ENCODE results near the gene GRIN2B. TPM values are rescaled to one million over a fixed set of nuclear protein-coding genes. Genes with fewer than 3 reads are reported as not detected.

The GRIN2B gene
- total and polyA plus RNA-seq, 9 of the 15 experiments (the other 6 are each of a cell fraction or from before 2014, with no cell fraction given), result not detected

DNA sequence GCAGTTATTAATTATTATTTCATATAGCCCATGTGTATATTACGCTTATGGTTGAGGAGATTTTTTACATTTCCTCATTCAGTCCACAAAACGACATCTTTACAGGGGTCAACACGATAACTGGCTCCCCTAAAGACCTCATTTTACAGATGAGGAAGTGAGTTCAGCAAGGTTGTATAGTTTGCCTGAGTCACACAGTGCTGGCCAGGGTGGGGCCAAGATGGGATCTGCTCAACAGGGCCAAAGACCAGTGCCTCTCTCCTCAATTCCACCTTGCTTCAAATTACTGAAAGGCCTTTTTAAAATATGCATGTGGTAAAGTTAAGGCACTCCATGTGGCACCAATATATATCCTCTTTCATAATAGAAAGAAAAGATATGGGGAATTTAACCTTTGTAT lies 13.1 kb downstream of the GRIN2B start (continued):
- no peak for TF ChIP-seq TAF7 (tag; IDR thresholded peaks at IDR 0.05)
- TF ChIP-seq GTF2A2 (tag; IDR thresholded peaks at IDR 0.05), result no peak

DNA sequence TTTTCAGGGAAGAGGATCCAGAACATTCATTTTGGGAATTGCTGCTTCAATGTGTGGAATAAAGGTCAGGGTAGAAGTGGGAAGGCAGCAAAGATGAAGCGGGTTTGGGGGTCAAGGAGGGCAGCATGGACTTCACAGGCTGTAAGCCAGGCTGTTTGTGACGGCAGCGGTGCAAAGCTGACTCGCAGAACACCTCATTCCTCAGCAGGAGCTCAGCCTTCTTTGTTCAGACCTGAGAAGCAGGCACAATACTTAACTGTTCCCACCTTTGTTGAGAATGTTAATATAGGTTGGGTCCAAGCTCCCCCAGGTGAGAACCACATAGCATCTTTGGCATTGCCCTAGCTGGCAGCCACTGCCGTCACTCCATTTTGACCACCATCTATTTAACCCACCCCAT lies 16.7 kb downstream of the GRIN2B start:
- no peak overlapping the region for H2AFZ ChIP-seq (ENCODE audit: low read depth, low read length)
- no peak overlapping the region for H3K9ac ChIP-seq (ENCODE audit: insufficient read depth in 1 of 2, low read depth in 2 of 2, low read length in 2 of 2)
- H3K36me3 ChIP-seq (ENCODE audit: control insufficient read depth, insufficient read depth, low read length), result no peaks in the 10 kb centered on the region
- no peak for ATAC-seq
- intact Hi-C loops (cut with micrococcal nuclease), result no loop called here
- no peak overlapping the region for H3K4me3 ChIP-seq
- H3K9me1 ChIP-seq (ENCODE audit: control insufficient read depth, insufficient read depth, low read length), result no peaks in the 10 kb centered on the region
- POLR2A ChIA-PET, result no interaction called here
- BruUV-seq (replicated peaks), result no TSS peak
- FAIRE-seq, result no peak
- no peak overlapping the region for H3K4me2 ChIP-seq (ENCODE audit: insufficient read depth, low read length)
- in situ Hi-C loops (cut with MboI), result no loop called here
- H3K27me3 ChIP-seq (ENCODE audit: control insufficient read depth in 2 of 2, insufficient read depth in 2 of 2, low read length in 2 of 2), result no peaks in the 10 kb centered on the region
- CTCF ChIA-PET (ENCODE audit: low intra/inter-chr PET ratio), result no interaction called here
- H4K20me1 ChIP-seq (replicated peaks; ENCODE audit: control insufficient read depth, insufficient read depth, low read length), result no peaks in the 10 kb centered on the region
- no peaks in the 10 kb centered on the region for H3K79me2 ChIP-seq (ENCODE audit: control insufficient read depth, insufficient read depth, low read length)
- no peaks in the 10 kb centered on the region for H3K4me1 ChIP-seq (replicated peaks in 1 of 2; ENCODE audit: control insufficient read depth in 2 of 2, insufficient read depth in 2 of 2, low read length in 2 of 2)
- no peak overlapping the region for H3K27ac ChIP-seq (ENCODE audit: extremely low read depth, low read depth, low read length)
- WGBS (ENCODE audit: insufficient coverage, low coverage, missing lambda C conversion rate), result 4% methylated on average over 4 of the region's 5 CpGs
- DNase-seq (ENCODE audit: extremely low read depth in 1 of 4, low spot score in 3 of 4), result no peak
- no peaks in the 10 kb centered on the region for H3K9me3 ChIP-seq (replicated peaks; ENCODE audit: control insufficient read depth, insufficient read depth, low read depth, low read length)
- TF ChIP-seq MAFF (IDR thresholded peaks at IDR 0.05; ENCODE audit: low read length) (no peak), NR2C1 (IDR thresholded peaks at IDR 0.05) (no peak), NR2C1 (tag; IDR thresholded peaks at IDR 0.05) (no peak), PCBP2 (IDR thresholded peaks at IDR 0.05; ENCODE audit: low read depth, low read length, poor library complexity, severe bottlenecking) (no peak), ZNF785 (CRISPR knock-in tag; IDR thresholded peaks at IDR 0.05) (no peak), NFIC (IDR thresholded peaks at IDR 0.05) (no peak), ZNF24 (IDR thresholded peaks at IDR 0.05) (no peak), U2AF1 (optimal IDR thresholded peaks at IDR 0.05; ENCODE audit: low read depth, low read length) (no peak)
- TF ChIP-seq, protein P1, sequence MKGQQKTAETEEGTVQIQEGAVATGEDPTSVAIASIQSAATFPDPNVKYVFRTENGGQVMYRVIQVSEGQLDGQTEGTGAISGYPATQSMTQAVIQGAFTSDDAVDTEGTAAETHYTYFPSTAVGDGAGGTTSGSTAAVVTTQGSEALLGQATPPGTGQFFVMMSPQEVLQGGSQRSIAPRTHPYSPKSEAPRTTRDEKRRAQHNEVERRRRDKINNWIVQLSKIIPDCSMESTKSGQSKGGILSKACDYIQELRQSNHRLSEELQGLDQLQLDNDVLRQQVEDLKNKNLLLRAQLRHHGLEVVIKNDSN (CRISPR knock-in tag; IDR thresholded peaks at IDR 0.05), result no peak
- TF ChIP-seq, protein P2, sequence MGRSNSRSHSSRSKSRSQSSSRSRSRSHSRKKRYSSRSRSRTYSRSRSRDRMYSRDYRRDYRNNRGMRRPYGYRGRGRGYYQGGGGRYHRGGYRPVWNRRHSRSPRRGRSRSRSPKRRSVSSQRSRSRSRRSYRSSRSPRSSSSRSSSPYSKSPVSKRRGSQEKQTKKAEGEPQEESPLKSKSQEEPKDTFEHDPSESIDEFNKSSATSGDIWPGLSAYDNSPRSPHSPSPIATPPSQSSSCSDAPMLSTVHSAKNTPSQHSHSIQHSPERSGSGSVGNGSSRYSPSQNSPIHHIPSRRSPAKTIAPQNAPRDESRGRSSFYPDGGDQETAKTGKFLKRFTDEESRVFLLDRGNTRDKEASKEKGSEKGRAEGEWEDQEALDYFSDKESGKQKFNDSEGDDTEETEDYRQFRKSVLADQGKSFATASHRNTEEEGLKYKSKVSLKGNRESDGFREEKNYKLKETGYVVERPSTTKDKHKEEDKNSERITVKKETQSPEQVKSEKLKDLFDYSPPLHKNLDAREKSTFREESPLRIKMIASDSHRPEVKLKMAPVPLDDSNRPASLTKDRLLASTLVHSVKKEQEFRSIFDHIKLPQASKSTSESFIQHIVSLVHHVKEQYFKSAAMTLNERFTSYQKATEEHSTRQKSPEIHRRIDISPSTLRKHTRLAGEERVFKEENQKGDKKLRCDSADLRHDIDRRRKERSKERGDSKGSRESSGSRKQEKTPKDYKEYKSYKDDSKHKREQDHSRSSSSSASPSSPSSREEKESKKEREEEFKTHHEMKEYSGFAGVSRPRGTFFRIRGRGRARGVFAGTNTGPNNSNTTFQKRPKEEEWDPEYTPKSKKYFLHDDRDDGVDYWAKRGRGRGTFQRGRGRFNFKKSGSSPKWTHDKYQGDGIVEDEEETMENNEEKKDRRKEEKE (IDR thresholded peaks at IDR 0.05; ENCODE audit: borderline replicate concordance in 1 of 2, control insufficient read depth in 1 of 2, low read depth in 2 of 2, low read length in 1 of 2), result no peak
